Measurements from ENCODE around the gene ADD1.
A peak's percentile ranks its signal among the peaks of the same experiment; 100 is the strongest.

Gene ADD1

GRCh38 chr4:2963966-2964471 lies 120.4 kb downstream of the ADD1 start:
- peak; percentile 60 for DNase-seq (ENCODE audit: low read depth)

- DNase-seq (ENCODE audit: low read depth), result no peak
These were observed 121.1 kb downstream of the ADD1 start for GRCh38 chr4:2964706-2965258.

- no peak for DNase-seq (ENCODE audit: low read depth)
These were observed 121.6 kb downstream of the ADD1 start for GRCh38 chr4:2965262-2965661.

- peak; percentile 56 for DNase-seq (ENCODE audit: low read depth)
These were observed 124.7 kb downstream of the ADD1 start for GRCh38 chr4:2968381-2968780.

GRCh38 chr4:2971275-2971674 lies 127.6 kb downstream of the ADD1 start:
- no peak for DNase-seq (ENCODE audit: low read depth)

GRCh38 chr4:2977211-2978088 lies 133.8 kb downstream of the ADD1 start:
- peak; percentile 72 for DNase-seq (ENCODE audit: low read depth)
